WTC11 (cell line): ENCODE measurements around the gene ZNF221. TPM values are rescaled to one million over a fixed set of nuclear protein-coding genes. Genes with fewer than 3 reads are reported as not detected.
A peak's percentile ranks its signal among the peaks of the same experiment; 100 is the strongest.

ENCODE experiments used
- ATAC-seq: fragments of 200-7000 bp; cut with Tn5 transposase; 2 replicates; pipeline ENCODE4 v1.10.0; 2021; ENCODE audit warnings: mild to moderate bottlenecking, moderate library complexity
- CTCF ChIA-PET: fragments of 300-600 bp; sonication (Branson Sonifier 250); formaldehyde crosslinking; loops from one replicate; lab custom pipeline; 2021; ENCODE audit warnings: antibody characterized with exemption; lab: Charles Lee
- POLR2A ChIA-PET: fragments of 350-600 bp; sonication (Branson Sonifier 250); formaldehyde crosslinking; loops from one replicate; lab custom pipeline; 2021; ENCODE audit warnings: antibody characterized with exemption; lab: Charles Lee
- DNase-seq: peaks from one replicate; pipeline ENCODE4 v3.0.0; 2021; ENCODE audit warnings: low spot score
- H3K27ac Mint-ChIP-seq: 2 replicates; pipeline ENCODE4 v1.8.0; 2021; ENCODE audit warnings: mixed read lengths
- H3K27me3 Mint-ChIP-seq: 2 replicates; pipeline ENCODE4 v1.8.0; 2021; ENCODE audit warnings: low read depth, mild to moderate bottlenecking, moderate library complexity, mixed read lengths
- H3K36me3 Mint-ChIP-seq: 2 replicates; pipeline ENCODE4 v1.8.0; 2021; ENCODE audit warnings: mixed read lengths
- H3K4me1 Mint-ChIP-seq: 2 replicates; pipeline ENCODE4 v1.8.0; 2022; ENCODE audit warnings: mixed read lengths
- H3K4me3 Mint-ChIP-seq: 2 replicates; pipeline ENCODE4 v1.8.0; 2021; ENCODE audit warnings: mild to moderate bottlenecking, moderate library complexity, mixed read lengths
- H3K9me3 Mint-ChIP-seq: 2 replicates; pipeline ENCODE4 v1.8.0; 2021; ENCODE audit warnings: mixed read lengths
- HMGA2 ChIP-seq: fragments of 250-450 bp; sonication (Bioruptor Pico); IDR thresholded peaks from 2 replicates; pipeline ENCODE4 v1.4.0; 2021; ENCODE audit warnings: mild to moderate bottlenecking, moderate library complexity
- ZNF671 ChIP-seq: fragments of 250-450 bp; sonication (Bioruptor Pico); IDR thresholded peaks from 2 replicates; pipeline ENCODE4 v1.8.0; 2021; ENCODE audit warnings: mild to moderate bottlenecking
- total RNA-seq: library from RNA; stranded (reverse); gene quantifications from 3 replicates; pipeline ENCODE4 v1.2.3, GENCODE V29; 2021
- TF ChIP-seq, protein P1 (sequence below): sonication (generic); formaldehyde crosslinking; conservative IDR thresholded peaks from 2 replicates; pipeline ENCODE4 v1.8.1; 2023; ENCODE audit warnings: mild to moderate bottlenecking, low read depth, missing genetic modification reagents, moderate library complexity
- TF ChIP-seq, protein P2 (sequence below): fragments of 250-450 bp; sonication (Bioruptor Pico); IDR thresholded peaks from 2 replicates; pipeline ENCODE4 v1.9.0; 2021; ENCODE audit warnings: mild to moderate bottlenecking
- TF ChIP-seq, protein P3 (sequence below): sonication (generic); formaldehyde crosslinking; IDR thresholded peaks from 2 replicates; pipeline ENCODE4 v1.8.1; 2022; ENCODE audit warnings: mild to moderate bottlenecking, moderate library complexity, missing genetic modification reagents
- TF ChIP-seq, protein P4 (sequence below): fragments of 250-450 bp; sonication (Bioruptor Pico); IDR thresholded peaks from 2 replicates; pipeline ENCODE4 v1.9.0; 2021; ENCODE audit warnings: mild to moderate bottlenecking, borderline replicate concordance
- TF ChIP-seq, protein P5 (sequence below): sonication (generic); formaldehyde crosslinking; IDR thresholded peaks from 2 replicates; pipeline ENCODE4 v1.8.0; 2023; ENCODE audit warnings: missing genetic modification reagents
- TF ChIP-seq, protein P6 (sequence below): fragments of 250-450 bp; sonication (Bioruptor Pico); conservative IDR thresholded peaks from 2 replicates; pipeline ENCODE4 v1.9.0; 2021; ENCODE audit warnings: mild to moderate bottlenecking
- TF ChIP-seq, protein P7 (sequence below): sonication (generic); formaldehyde crosslinking; IDR thresholded peaks from 2 replicates; pipeline ENCODE4 v1.8.0; 2023; ENCODE audit warnings: mild to moderate bottlenecking, missing genetic modification reagents
- TF ChIP-seq, protein P8 (sequence below): sonication (generic); formaldehyde crosslinking; IDR thresholded peaks from 2 replicates; pipeline ENCODE4 v1.8.1; 2022; ENCODE audit warnings: low read depth, missing genetic modification reagents, borderline replicate concordance
- TF ChIP-seq, protein P9 (sequence below): fragments of 250-450 bp; sonication (Bioruptor Pico); IDR thresholded peaks from 2 replicates; pipeline ENCODE4 v1.8.0; 2021; ENCODE audit warnings: mild to moderate bottlenecking

The ZNF221 gene
- total RNA-seq, 1 experiment from 2014 or later: 7.6 TPM

DNA sequence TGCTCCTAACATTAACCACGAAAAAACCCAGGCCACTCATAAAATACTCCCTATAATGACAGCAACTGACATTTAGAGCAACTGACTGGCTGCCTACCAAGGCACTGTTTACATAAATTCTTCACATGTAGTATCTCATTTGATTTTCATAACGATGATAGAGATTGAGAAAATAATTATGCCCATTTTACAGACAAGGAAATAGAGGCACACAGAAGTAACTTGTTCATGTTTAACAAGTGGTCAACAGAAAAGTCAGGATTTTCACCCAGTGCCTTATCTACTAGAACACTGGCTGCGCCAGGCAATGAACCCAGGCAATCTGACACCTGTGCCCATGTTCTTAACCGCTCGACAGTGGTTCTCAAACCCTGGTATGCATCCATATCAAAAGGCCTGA is 22.2 kb upstream of the ZNF221 start:
- no peaks in the 10 kb centered on the region for H3K27me3 Mint-ChIP-seq
- H3K27ac Mint-ChIP-seq: no peak overlapping the region
- H3K4me3 Mint-ChIP-seq: no peak overlapping the region
- CTCF ChIA-PET: no interaction called here
- no peaks in the 10 kb centered on the region for H3K9me3 Mint-ChIP-seq
- H3K36me3 Mint-ChIP-seq: peaks cover 70% of the 10 kb centered on the region
- no peak for ATAC-seq
- TF ChIP-seq ZNF671: no peak
- TF ChIP-seq, protein P1, sequence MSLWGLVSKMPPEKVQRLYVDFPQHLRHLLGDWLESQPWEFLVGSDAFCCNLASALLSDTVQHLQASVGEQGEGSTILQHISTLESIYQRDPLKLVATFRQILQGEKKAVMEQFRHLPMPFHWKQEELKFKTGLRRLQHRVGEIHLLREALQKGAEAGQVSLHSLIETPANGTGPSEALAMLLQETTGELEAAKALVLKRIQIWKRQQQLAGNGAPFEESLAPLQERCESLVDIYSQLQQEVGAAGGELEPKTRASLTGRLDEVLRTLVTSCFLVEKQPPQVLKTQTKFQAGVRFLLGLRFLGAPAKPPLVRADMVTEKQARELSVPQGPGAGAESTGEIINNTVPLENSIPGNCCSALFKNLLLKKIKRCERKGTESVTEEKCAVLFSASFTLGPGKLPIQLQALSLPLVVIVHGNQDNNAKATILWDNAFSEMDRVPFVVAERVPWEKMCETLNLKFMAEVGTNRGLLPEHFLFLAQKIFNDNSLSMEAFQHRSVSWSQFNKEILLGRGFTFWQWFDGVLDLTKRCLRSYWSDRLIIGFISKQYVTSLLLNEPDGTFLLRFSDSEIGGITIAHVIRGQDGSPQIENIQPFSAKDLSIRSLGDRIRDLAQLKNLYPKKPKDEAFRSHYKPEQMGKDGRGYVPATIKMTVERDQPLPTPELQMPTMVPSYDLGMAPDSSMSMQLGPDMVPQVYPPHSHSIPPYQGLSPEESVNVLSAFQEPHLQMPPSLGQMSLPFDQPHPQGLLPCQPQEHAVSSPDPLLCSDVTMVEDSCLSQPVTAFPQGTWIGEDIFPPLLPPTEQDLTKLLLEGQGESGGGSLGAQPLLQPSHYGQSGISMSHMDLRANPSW (CRISPR knock-in tag): no peak
- TF ChIP-seq, protein P2, sequence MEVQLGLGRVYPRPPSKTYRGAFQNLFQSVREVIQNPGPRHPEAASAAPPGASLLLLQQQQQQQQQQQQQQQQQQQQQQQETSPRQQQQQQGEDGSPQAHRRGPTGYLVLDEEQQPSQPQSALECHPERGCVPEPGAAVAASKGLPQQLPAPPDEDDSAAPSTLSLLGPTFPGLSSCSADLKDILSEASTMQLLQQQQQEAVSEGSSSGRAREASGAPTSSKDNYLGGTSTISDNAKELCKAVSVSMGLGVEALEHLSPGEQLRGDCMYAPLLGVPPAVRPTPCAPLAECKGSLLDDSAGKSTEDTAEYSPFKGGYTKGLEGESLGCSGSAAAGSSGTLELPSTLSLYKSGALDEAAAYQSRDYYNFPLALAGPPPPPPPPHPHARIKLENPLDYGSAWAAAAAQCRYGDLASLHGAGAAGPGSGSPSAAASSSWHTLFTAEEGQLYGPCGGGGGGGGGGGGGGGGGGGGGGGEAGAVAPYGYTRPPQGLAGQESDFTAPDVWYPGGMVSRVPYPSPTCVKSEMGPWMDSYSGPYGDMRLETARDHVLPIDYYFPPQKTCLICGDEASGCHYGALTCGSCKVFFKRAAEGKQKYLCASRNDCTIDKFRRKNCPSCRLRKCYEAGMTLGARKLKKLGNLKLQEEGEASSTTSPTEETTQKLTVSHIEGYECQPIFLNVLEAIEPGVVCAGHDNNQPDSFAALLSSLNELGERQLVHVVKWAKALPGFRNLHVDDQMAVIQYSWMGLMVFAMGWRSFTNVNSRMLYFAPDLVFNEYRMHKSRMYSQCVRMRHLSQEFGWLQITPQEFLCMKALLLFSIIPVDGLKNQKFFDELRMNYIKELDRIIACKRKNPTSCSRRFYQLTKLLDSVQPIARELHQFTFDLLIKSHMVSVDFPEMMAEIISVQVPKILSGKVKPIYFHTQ: no peak
- TF ChIP-seq, protein P3, sequence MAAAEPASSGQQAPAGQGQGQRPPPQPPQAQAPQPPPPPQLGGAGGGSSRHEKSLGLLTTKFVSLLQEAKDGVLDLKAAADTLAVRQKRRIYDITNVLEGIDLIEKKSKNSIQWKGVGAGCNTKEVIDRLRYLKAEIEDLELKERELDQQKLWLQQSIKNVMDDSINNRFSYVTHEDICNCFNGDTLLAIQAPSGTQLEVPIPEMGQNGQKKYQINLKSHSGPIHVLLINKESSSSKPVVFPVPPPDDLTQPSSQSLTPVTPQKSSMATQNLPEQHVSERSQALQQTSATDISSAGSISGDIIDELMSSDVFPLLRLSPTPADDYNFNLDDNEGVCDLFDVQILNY: no peak
- TF ChIP-seq HMGA2 (CRISPR knock-in tag): no peak
- TF ChIP-seq, protein P4, sequence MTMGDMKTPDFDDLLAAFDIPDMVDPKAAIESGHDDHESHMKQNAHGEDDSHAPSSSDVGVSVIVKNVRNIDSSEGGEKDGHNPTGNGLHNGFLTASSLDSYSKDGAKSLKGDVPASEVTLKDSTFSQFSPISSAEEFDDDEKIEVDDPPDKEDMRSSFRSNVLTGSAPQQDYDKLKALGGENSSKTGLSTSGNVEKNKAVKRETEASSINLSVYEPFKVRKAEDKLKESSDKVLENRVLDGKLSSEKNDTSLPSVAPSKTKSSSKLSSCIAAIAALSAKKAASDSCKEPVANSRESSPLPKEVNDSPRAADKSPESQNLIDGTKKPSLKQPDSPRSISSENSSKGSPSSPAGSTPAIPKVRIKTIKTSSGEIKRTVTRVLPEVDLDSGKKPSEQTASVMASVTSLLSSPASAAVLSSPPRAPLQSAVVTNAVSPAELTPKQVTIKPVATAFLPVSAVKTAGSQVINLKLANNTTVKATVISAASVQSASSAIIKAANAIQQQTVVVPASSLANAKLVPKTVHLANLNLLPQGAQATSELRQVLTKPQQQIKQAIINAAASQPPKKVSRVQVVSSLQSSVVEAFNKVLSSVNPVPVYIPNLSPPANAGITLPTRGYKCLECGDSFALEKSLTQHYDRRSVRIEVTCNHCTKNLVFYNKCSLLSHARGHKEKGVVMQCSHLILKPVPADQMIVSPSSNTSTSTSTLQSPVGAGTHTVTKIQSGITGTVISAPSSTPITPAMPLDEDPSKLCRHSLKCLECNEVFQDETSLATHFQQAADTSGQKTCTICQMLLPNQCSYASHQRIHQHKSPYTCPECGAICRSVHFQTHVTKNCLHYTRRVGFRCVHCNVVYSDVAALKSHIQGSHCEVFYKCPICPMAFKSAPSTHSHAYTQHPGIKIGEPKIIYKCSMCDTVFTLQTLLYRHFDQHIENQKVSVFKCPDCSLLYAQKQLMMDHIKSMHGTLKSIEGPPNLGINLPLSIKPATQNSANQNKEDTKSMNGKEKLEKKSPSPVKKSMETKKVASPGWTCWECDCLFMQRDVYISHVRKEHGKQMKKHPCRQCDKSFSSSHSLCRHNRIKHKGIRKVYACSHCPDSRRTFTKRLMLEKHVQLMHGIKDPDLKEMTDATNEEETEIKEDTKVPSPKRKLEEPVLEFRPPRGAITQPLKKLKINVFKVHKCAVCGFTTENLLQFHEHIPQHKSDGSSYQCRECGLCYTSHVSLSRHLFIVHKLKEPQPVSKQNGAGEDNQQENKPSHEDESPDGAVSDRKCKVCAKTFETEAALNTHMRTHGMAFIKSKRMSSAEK (CRISPR knock-in tag): no peak
- TF ChIP-seq, protein P5, sequence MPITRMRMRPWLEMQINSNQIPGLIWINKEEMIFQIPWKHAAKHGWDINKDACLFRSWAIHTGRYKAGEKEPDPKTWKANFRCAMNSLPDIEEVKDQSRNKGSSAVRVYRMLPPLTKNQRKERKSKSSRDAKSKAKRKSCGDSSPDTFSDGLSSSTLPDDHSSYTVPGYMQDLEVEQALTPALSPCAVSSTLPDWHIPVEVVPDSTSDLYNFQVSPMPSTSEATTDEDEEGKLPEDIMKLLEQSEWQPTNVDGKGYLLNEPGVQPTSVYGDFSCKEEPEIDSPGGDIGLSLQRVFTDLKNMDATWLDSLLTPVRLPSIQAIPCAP (CRISPR knock-in tag): no peak
- TF ChIP-seq, all 79 proteins: peak for 0
- DNase-seq: no peak
- POLR2A ChIA-PET: no interaction called here
- peaks cover under 1% of the 10 kb centered on the region; the same call in 1 of the 2 replicates for H3K4me1 Mint-ChIP-seq

DNA sequence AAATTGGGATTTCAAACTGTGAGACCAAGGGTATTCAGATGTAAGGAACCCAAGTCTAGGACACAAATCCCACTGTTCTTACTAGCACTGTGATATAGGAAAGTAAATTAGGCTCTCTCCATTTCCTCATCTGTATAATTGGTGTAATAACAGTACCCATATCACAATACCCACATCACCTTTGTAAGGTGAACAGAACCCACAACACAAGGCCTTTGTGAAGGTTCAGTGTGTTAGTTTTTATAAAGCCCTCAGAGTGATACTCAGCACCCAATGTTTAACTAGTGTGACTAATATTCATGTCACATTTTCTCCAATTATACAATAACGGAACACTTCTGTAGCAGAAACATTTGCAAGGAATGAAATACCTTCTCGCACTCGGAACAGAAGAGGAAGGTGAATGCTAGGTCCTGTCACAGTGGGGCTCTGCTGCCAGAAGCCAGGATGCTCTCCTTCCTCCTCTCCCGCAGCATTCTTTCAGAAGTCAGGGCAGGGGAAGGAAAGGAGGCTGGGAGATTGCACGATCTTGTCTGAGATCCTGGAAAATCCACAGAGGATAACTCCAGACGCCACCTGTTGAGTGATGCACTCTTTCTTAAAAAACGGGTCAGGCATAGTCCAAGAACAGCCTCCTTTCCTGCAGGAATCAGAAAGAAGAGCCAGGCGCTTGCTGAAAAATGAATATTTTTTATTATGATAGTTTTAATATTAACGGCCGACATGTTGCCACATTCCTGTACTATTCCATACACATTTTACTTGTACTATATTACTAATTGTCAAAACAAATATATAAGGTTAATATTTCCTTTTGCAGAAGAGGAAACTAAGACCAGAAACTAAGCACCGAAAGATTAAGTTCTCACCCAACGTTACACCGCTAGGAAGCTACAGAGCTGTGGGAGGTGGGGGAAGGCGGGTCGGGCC is 16.7 kb upstream of the ZNF221 start:
- Mint-ChIP-seq H3K4me3 (peak overlapping the region; percentile 92), H3K27ac (0 out of 2 replicates have a peak overlapping the region, but pooled peaks have one; percentile 19), H3K36me3 (peaks cover 32% of the 10 kb centered on the region), H3K9me3 (peaks cover 17% of the 10 kb centered on the region), H3K4me1 (peaks cover 6% of the 10 kb centered on the region), H3K27me3 (peaks cover 18% of the 10 kb centered on the region)
- ChIA-PET CTCF (interaction anchor here (0.8 to 1.6 kb wide), 10 partner anchors 12 to 566 kb away, joined by 3 to 20 read pairs (median 4); partner anchors contain the start of genes ZNF180, ZNF221 and ZNF283), POLR2A (interaction anchor here (1.4 kb wide), 1 partner anchor 17 kb away, joined by 3 read pairs; the partner anchor contains the start of gene ZNF221)
- DNase-seq: no peak
- ATAC-seq: no peak
- TF ChIP-seq, protein P6, sequence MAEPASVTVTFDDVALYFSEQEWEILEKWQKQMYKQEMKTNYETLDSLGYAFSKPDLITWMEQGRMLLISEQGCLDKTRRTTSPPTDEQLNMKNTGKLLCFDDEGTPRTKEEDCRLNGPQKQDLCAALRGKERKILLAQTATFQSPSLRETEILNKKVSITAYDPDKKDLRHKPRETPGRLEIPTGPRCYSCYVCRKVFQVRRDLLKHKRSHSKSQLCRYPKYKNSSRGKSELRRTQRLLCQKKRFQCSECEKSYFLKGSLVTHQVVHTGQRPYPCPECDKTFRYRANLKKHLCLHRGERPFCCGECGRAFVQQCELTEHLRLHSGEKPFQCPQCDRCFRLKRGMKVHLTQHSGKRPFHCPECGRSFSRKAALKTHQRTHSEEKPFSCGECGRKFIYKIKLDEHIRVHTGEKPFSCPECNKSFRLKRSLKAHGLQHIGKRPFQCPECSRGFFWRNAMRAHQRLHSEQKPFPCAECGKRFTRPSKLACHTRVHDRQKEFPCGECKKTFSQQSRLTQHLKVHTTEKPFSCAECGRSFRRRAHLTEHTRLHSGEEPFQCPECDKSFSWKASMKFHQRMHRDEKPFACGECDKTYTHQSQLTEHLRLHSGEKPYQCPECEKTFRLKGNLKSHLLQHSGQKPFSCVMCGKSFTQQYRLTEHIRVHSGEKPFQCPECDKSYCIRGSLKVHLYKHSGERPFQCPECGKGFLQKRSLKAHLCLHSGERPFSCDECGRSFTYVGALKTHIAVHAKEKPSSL (CRISPR knock-in tag): no peak
- TF ChIP-seq, protein P7, sequence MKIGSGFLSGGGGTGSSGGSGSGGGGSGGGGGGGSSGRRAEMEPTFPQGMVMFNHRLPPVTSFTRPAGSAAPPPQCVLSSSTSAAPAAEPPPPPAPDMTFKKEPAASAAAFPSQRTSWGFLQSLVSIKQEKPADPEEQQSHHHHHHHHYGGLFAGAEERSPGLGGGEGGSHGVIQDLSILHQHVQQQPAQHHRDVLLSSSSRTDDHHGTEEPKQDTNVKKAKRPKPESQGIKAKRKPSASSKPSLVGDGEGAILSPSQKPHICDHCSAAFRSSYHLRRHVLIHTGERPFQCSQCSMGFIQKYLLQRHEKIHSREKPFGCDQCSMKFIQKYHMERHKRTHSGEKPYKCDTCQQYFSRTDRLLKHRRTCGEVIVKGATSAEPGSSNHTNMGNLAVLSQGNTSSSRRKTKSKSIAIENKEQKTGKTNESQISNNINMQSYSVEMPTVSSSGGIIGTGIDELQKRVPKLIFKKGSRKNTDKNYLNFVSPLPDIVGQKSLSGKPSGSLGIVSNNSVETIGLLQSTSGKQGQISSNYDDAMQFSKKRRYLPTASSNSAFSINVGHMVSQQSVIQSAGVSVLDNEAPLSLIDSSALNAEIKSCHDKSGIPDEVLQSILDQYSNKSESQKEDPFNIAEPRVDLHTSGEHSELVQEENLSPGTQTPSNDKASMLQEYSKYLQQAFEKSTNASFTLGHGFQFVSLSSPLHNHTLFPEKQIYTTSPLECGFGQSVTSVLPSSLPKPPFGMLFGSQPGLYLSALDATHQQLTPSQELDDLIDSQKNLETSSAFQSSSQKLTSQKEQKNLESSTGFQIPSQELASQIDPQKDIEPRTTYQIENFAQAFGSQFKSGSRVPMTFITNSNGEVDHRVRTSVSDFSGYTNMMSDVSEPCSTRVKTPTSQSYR (CRISPR knock-in tag): no peak
- TF ChIP-seq, protein P8, sequence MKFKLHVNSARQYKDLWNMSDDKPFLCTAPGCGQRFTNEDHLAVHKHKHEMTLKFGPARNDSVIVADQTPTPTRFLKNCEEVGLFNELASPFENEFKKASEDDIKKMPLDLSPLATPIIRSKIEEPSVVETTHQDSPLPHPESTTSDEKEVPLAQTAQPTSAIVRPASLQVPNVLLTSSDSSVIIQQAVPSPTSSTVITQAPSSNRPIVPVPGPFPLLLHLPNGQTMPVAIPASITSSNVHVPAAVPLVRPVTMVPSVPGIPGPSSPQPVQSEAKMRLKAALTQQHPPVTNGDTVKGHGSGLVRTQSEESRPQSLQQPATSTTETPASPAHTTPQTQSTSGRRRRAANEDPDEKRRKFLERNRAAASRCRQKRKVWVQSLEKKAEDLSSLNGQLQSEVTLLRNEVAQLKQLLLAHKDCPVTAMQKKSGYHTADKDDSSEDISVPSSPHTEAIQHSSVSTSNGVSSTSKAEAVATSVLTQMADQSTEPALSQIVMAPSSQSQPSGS: no peak
- TF ChIP-seq, protein P9, sequence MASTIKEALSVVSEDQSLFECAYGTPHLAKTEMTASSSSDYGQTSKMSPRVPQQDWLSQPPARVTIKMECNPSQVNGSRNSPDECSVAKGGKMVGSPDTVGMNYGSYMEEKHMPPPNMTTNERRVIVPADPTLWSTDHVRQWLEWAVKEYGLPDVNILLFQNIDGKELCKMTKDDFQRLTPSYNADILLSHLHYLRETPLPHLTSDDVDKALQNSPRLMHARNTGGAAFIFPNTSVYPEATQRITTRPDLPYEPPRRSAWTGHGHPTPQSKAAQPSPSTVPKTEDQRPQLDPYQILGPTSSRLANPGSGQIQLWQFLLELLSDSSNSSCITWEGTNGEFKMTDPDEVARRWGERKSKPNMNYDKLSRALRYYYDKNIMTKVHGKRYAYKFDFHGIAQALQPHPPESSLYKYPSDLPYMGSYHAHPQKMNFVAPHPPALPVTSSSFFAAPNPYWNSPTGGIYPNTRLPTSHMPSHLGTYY (CRISPR knock-in tag): no peak
